HG02642 (cell line): ENCODE results near the gene DNAJC25.

Source experiments
- ATAC-seq: cut with Tn5 transposase; IDR thresholded peaks from one replicate; pipeline ENCODE4 v1.9.1; 2021; ENCODE audit warnings: mild to moderate bottlenecking; ENCODE audit not compliant: unreplicated experiment, poor library complexity

DNAJC25 gene

DNA sequence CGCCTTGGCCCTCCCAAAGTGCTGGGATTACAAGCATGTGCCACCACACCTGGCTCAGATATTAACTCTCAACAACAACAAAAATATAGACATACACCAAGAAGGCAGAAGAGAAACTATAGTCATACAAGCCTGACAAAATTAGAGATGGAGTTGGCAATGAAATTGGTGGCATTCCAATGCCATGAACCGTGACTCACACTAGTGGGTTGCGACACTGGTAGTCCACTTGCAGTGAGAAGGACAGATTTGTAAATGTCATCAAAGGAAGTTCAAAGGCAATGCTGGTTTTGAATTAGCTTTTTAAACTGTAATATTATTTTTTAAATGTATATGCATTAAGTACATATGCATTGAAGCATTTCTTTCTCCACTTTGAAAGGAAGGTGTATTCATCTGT lies 8.5 kb upstream of the DNAJC25 start:
- no peak for ATAC-seq

DNA sequence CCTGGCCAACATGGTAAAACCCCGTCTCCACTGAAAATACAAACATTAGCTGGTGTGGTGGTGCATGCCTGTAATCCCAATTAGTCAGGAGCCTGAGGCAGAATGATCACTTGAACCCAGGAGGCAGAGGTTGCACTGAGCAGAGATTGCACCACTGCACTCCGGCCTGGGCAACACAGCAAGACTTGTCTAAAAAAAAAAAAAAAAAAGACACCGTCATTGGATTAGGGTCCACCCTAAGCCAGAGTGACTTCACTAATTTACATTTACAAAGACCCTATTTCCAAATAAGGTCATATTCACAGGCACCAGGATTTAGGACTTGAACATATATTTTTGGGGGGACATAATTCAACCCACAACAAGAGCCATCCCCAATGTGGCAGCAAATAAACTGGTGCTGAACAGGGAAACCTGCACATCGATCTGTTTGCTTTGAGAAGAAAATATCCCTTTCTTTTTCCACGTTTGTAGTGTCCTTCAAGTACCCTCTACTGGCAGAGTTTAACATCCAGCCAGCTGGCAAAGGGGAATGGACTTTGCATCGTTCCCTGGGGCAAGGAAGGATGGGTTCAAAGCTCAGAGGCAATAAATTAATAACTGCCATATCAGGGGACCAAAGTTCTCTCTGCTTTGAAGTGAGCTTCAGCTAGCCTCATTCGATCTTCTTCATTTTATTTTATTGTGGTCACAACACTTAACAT lies 3.7 kb upstream of the DNAJC25 start:
- no peak for ATAC-seq

GRCh38 chr9:111628411-111628810 lies 2.7 kb upstream of the DNAJC25 start:
- ATAC-seq: no peak

DNA sequence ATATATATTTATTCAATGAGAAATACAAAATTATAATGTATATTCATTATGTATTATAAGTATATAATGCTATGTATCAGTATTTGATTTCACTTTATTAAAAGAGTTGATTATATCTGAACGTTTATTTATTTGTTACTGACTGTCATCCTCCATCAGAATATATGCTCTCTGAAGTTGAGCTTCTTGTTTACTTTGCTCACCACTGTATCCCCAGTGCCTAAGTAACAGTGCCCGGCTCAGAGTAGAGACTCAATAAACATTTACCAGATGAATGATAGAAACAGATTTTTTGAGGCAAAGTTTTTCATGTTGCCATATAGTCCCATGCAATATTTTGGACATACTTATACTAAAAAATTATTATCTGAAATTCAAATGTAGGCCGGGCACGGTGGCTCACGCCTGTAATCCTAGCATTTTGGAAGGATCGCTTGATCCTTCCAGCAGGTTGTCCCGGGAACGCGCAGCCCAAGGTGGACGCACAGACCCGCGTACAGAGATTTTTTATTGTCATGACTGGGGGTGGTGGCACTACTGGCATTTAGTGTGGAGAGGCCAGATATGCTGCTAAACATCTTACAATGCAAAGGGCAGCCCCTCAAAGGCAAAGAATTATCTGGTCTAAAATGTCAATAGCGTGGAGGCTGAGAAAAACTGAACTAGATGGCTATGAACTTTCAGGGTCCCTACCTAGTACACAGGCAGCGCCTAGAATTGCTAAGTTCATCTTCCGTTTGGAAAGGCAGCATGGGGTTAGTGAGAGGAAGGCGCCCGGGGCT lies 761 bp upstream of the DNAJC25 start:
- ATAC-seq: peak; percentile 27

DNA sequence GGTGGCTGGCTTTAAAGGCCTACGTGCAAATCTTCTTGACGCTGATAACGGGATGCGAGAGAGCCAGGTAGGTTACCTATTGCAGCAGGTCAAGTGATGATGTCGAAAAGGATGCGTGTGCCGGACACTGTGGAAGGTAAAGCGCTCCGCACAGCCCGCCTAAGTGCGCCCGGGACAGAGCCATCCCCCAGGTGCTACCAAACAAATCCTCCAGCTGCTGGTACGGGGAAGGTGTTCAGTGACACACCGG lies 245 bp upstream of the DNAJC25 start:
- ATAC-seq: no peak

- ATAC-seq: no peak
Measured at GRCh38 chr9:111632060-111632459, 926 bp downstream of the DNAJC25 start.

- no peak for ATAC-seq
Measured at GRCh38 chr9:111632695-111633388, 1.7 kb downstream of the DNAJC25 start.

DNA sequence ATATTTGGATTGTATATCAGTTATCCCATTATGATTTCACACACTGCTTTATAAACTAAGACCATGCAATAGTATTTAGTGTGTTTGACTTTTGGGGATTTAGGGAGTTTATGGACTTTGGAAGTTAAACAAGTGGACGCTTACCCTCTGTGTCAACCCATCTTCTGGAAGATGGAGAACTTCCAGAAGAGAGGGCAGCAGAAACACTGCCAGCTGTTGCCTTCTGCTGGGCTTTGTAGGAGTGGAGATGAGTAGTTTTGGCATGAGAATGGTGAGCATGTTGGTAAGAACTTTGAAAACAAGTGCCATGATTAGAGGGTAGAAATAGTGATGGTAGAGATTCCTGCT lies 2.2 kb downstream of the DNAJC25 start:
- ATAC-seq: no peak

GRCh38 chr9:111634860-111635259 lies 3.7 kb downstream of the DNAJC25 start:
- ATAC-seq: no peak

DNA sequence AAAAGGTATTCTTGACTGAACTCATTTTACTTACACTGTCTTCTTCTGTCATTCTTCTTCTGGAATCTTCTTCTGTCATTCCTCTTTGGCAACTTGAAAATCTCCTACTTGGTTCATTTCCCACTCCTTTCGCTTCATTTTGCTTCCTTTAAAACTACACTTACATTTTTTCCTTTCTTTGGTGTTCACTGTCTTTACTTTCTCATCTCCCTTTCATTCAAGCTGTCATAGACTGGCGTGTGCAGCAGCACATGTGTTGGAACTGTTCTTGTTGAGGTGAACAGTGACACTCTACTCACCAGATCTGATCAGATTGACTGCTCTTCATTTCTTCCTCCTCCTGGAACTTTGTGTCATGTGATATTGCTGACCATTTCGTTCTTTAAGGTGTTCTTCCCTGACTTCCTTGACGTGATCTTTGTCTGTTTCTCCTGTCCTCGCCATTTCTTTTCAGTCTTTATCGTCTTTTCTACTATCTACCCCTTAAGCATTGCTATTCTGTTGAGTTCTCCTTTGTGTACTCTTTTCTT lies 6.4 kb downstream of the DNAJC25 start:
- ATAC-seq: no peak

- ATAC-seq: no peak
Measured at GRCh38 chr9:111644195-111644772, 13.2 kb downstream of the DNAJC25 start.

- no peak for ATAC-seq
Measured at GRCh38 chr9:111645806-111646205, 14.7 kb downstream of the DNAJC25 start.

- no peak for ATAC-seq
Measured at GRCh38 chr9:111646417-111646816, 15.3 kb downstream of the DNAJC25 start.

- no peak for ATAC-seq
Measured at GRCh38 chr9:111648066-111648465, 16.9 kb downstream of the DNAJC25 start.

DNA sequence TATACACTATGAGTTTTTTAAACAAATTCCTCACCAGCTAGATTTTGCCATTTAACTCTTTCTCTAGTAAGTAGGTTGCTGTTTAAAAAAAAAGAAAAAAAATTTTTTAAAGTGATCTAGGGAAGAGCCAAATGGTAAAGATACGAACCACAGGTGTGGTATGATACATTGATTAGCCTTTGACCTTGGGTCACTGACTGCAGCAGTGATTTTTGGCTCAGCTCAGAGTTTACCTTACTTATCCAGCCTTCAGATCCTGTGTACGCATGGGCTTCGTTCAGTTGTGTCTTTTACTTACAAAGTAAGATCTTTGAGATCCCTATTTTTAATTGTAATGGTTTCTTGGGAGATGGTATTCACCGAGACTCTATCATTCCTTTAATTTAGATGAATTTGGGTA lies 17.9 kb downstream of the DNAJC25 start:
- ATAC-seq: no peak

GRCh38 chr9:111657051-111657450 lies 25.9 kb downstream of the DNAJC25 start:
- ATAC-seq: no peak

DNA sequence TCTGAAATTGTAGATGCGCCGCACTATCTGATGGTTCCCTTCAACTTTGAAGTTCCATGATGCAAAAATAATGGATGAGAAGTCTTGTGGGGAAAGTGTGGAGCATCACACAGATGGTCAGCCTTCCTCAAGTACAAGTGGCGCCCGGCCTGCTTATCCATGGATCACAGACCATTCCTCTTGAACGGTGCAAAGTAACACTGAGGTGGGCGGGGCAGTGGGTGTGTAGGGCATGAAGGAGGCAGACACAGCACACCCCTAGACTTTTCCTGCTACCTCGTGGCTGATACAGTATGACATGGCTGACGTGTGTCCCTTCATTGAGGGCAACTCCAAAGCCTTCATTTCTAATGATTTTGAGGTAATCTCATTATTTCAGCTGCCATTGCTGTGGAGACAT lies 27.8 kb downstream of the DNAJC25 start:
- ATAC-seq: no peak

- ATAC-seq: no peak
Measured at GRCh38 chr9:111659691-111660090, 28.6 kb downstream of the DNAJC25 start.

GRCh38 chr9:111661150-111661801 lies 30.1 kb downstream of the DNAJC25 start, which contains the start of gene GNG10:
GNG10 (plus strand) TSS chr9:111661605; CDS start chr9:111661635, 30 bp downstream.
- ATAC-seq: peak; percentile 93

DNA sequence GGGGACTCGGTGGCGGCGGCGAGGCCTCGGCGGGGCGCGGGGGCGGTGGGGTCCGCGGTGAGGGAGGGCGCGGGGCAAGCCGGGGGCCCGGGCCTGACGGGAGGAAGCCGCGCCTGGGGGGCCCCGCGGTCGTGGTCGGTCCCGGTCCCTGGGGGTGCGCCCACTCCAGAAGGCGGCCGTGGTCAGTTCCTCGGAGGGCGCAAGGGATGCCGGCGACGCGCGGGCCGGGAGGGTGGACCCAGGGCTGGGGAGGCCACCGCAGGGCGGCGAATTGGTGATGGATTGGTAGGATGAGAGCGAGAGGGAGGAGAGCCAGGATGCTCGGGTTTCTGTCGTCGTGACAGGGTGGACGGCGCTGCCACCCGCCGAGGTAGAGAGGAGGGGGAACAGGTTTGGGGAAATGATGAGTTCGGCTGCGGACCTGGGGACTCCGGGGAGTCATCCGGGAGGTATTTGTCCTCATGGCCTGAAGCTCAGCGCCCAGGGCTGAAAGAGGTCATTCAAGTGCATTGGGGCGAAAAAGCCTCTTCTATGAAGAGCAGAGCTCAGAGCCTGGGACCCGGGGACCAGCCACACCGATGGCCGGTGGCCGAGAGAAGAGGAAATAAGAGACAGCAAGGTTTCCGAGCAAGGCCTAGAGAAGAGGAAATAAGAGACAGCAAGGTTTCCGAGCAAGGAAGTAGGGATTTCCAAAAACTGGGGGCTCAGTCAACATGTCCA lies 30.8 kb downstream of the DNAJC25 start:
- ATAC-seq: peak; percentile 33
